Mesodermal cell (in vitro differentiated cells): Measurements from ENCODE around the gene NDC80.

Experiments
- H3K27ac ChIP-seq: 2 replicates; pipeline ENCODE4 v1.7.0; 2013; ENCODE audit warnings: mild to moderate bottlenecking, low read depth, low read length, moderate library complexity; ENCODE audit not compliant: severe bottlenecking
- H3K36me3 ChIP-seq: 2 replicates; pipeline ENCODE4 v1.7.1; 2013; ENCODE audit warnings: mild to moderate bottlenecking, low read length, moderate library complexity; ENCODE audit not compliant: control insufficient read depth, insufficient read depth
- H3K4me1 ChIP-seq: one replicate; pipeline ENCODE4 v1.7.1; 2013; ENCODE audit warnings: mild to moderate bottlenecking, low read length; ENCODE audit not compliant: insufficient read depth, control insufficient read depth, poor library complexity, severe bottlenecking
- H3K4me3 ChIP-seq: 2 replicates; pipeline ENCODE4 v1.7.0; 2013; ENCODE audit warnings: low read length, control low read depth, mild to moderate bottlenecking; ENCODE audit not compliant: insufficient read depth, poor library complexity, severe bottlenecking; ENCODE audit errors: extremely low read depth
- H3K9me3 ChIP-seq: 2 replicates; pipeline ENCODE4 v1.7.1; 2013; ENCODE audit warnings: mild to moderate bottlenecking, low read length, moderate library complexity; ENCODE audit not compliant: control insufficient read depth
- WGBS, 2 experiments: methylation state at CpG; one replicate each; pipeline ENCODE4 v1.1.5; 2013; ENCODE audit warnings: missing lambda C conversion rate in 2 of 2; ENCODE audit not compliant: insufficient coverage in 2 of 2; 5-methylcytosine and 5-hydroxymethylcytosine counted together

Gene NDC80

GRCh38 chr18:2587788-2588187 lies 16.4 kb downstream of the NDC80 start:
- H3K4me3 ChIP-seq, result no peak overlapping the region
- no peak overlapping the region for H3K27ac ChIP-seq
- no CpG with 5 or more reads among the region's 3 CpGs for WGBS, 2 experiments
- no peaks in the 10 kb centered on the region for H3K9me3 ChIP-seq
- peaks cover 62% of the 10 kb centered on the region for H3K36me3 ChIP-seq
- H3K4me1 ChIP-seq, result peaks cover 2% of the 10 kb centered on the region

GRCh38 chr18:2588666-2589344 lies 17.4 kb downstream of the NDC80 start:
- Histone ChIP-seq H3K4me3 (no peak overlapping the region), H3K9me3 (no peaks in the 10 kb centered on the region), H3K27ac (no peak overlapping the region), H3K36me3 (peaks cover 67% of the 10 kb centered on the region), H3K4me1 (peaks cover 2% of the 10 kb centered on the region)
- WGBS, 2 experiments, result 98% methylated on average over 4 of the region's 5 CpGs

- whole genome bisulfite sequencing, 2 experiments, result 100% methylated on average over 1 of the region's 3 CpGs; no CpG with 5 or more reads in 1 of the 2 experiments
- Histone ChIP-seq H3K4me3 (no peak overlapping the region), H3K9me3 (no peaks in the 10 kb centered on the region), H3K4me1 (peaks cover 2% of the 10 kb centered on the region), H3K36me3 (peaks cover 74% of the 10 kb centered on the region), H3K27ac (no peak overlapping the region)
Measured at GRCh38 chr18:2589345-2590068, 18.1 kb downstream of the NDC80 start.

GRCh38 chr18:2590303-2590702 lies 18.9 kb downstream of the NDC80 start:
- WGBS, 2 experiments, result 90 to 100% methylated on average over 2 of the region's 2 CpGs
- H3K4me1 ChIP-seq, result peaks cover 2% of the 10 kb centered on the region
- H3K36me3 ChIP-seq, result peaks cover 76% of the 10 kb centered on the region
- H3K9me3 ChIP-seq, result no peaks in the 10 kb centered on the region
- no peak overlapping the region for H3K4me3 ChIP-seq
- H3K27ac ChIP-seq, result no peak overlapping the region

GRCh38 chr18:2597639-2598038 lies 26.3 kb downstream of the NDC80 start:
- peaks cover 48% of the 10 kb centered on the region for H3K36me3 ChIP-seq
- 87 to 96% methylated on average over 1 to 4 of the region's 5 CpGs for WGBS, 2 experiments
- H3K4me3 ChIP-seq, result no peak overlapping the region
- H3K9me3 ChIP-seq, result no peaks in the 10 kb centered on the region
- no peak overlapping the region for H3K27ac ChIP-seq
- H3K4me1 ChIP-seq, result no peaks in the 10 kb centered on the region

GRCh38 chr18:2602844-2603243 lies 31.5 kb downstream of the NDC80 start:
- Histone ChIP-seq H3K36me3 (peaks cover 23% of the 10 kb centered on the region), H3K27ac (no peak overlapping the region), H3K4me3 (no peak overlapping the region), H3K4me1 (no peaks in the 10 kb centered on the region), H3K9me3 (no peaks in the 10 kb centered on the region)

GRCh38 chr18:2606335-2606734 lies 35.0 kb downstream of the NDC80 start:
- H3K36me3 ChIP-seq, result peaks cover 41% of the 10 kb centered on the region
- H3K4me3 ChIP-seq, result no peak overlapping the region
- WGBS, 2 experiments, result no CpG with 5 or more reads among the region's 2 CpGs
- H3K27ac ChIP-seq, result no peak overlapping the region
- no peaks in the 10 kb centered on the region for H3K4me1 ChIP-seq
- no peaks in the 10 kb centered on the region for H3K9me3 ChIP-seq

GRCh38 chr18:2609604-2610003 lies 38.2 kb downstream of the NDC80 start:
- Histone ChIP-seq H3K4me1 (no peaks in the 10 kb centered on the region), H3K36me3 (peaks cover 60% of the 10 kb centered on the region), H3K27ac (no peak overlapping the region), H3K9me3 (no peaks in the 10 kb centered on the region), H3K4me3 (no peak overlapping the region)
- no CpG with 5 or more reads among the region's 2 CpGs for WGBS, 2 experiments

GRCh38 chr18:2610549-2610948 lies 39.2 kb downstream of the NDC80 start:
- Histone ChIP-seq H3K36me3 (peaks cover 68% of the 10 kb centered on the region), H3K4me1 (no peaks in the 10 kb centered on the region), H3K27ac (no peak overlapping the region), H3K9me3 (no peaks in the 10 kb centered on the region), H3K4me3 (no peak overlapping the region)
- WGBS, 2 experiments, result 100% methylated on average over 1 of the region's 5 CpGs; no CpG with 5 or more reads in 1 of the 2 experiments

- Histone ChIP-seq H3K9me3 (no peaks in the 10 kb centered on the region), H3K4me3 (no peak overlapping the region), H3K4me1 (no peaks in the 10 kb centered on the region), H3K27ac (no peak overlapping the region), H3K36me3 (peaks cover 73% of the 10 kb centered on the region)
- 100% methylated on average over 1 of the region's 1 CpG; no CpG with 5 or more reads in 1 of the 2 experiments for WGBS, 2 experiments
Measured at GRCh38 chr18:2612996-2613395, 41.6 kb downstream of the NDC80 start.

- 93 to 100% methylated on average over 1 to 3 of the region's 4 CpGs for WGBS, 2 experiments
Measured at GRCh38 chr18:2617401-2617998, 46.1 kb downstream of the NDC80 start.

More at GRCh38 chr18:2617401-2617998, 46.1 kb downstream of the NDC80 start:
- no peaks in the 10 kb centered on the region for H3K4me1 ChIP-seq
- no peaks in the 10 kb centered on the region for H3K9me3 ChIP-seq
- H3K27ac ChIP-seq, result no peak overlapping the region
- peaks cover 36% of the 10 kb centered on the region for H3K36me3 ChIP-seq
- no peak overlapping the region for H3K4me3 ChIP-seq
